Stimulated activated CD8-positive, alpha-beta memory T cell treated with anti-CD3 and anti-CD28 coated beads, Interleukin-4, amount 100 ng/mL, for 48 hours (primary cell): Measurements from ENCODE around the gene TIAM2.
"Not testable (repeated sequence)": the region's sequence is repeated elsewhere in the genome, so short reads cannot be mapped to it uniquely, and the experiment has no call there.

ENCODE experiments used
- DNase-seq: peaks from one replicate; pipeline ENCODE4 v3.0.0-alpha.2; 2020

TIAM2 gene

GRCh38 chr6:155106456-155107115, 111.5 kb downstream of the TIAM2 start:
- no peak for DNase-seq

GRCh38 chr6:155107432-155108069, 112.4 kb downstream of the TIAM2 start:
- DNase-seq, result no peak

- DNase-seq, result no peak
These were observed 113.1 kb downstream of the TIAM2 start for GRCh38 chr6:155108070-155108820.

GRCh38 chr6:155110721-155111120, 115.6 kb downstream of the TIAM2 start:
- no peak for DNase-seq

GRCh38 chr6:155112757-155113156, 117.6 kb downstream of the TIAM2 start:
- DNase-seq, result no peak

GRCh38 chr6:155115893-155116570, 120.9 kb downstream of the TIAM2 start:
- no peak for DNase-seq

- no peak for DNase-seq
These were observed 121.4 kb downstream of the TIAM2 start for GRCh38 chr6:155116571-155116910.

GRCh38 chr6:155117256-155117655, 122.1 kb downstream of the TIAM2 start:
- DNase-seq, result no peak

- DNase-seq, result no peak
These were observed 122.7 kb downstream of the TIAM2 start for GRCh38 chr6:155117785-155118184.

GRCh38 chr6:155119201-155119600, 124.1 kb downstream of the TIAM2 start:
- DNase-seq, result not testable (repeated sequence)

GRCh38 chr6:155120034-155120433, 124.9 kb downstream of the TIAM2 start:
- DNase-seq, result no peak

- no peak for DNase-seq
These were observed 126.2 kb downstream of the TIAM2 start for GRCh38 chr6:155121294-155121693.

- no peak for DNase-seq
These were observed 126.6 kb downstream of the TIAM2 start for GRCh38 chr6:155121699-155122098.

GRCh38 chr6:155122199-155122950, 127.3 kb downstream of the TIAM2 start:
- DNase-seq, result no peak

GRCh38 chr6:155123520-155123919, 128.4 kb downstream of the TIAM2 start:
- no peak for DNase-seq

- no peak for DNase-seq
These were observed 130.8 kb downstream of the TIAM2 start for GRCh38 chr6:155125906-155126305.

GRCh38 chr6:155126727-155127439, 131.8 kb downstream of the TIAM2 start:
- DNase-seq, result peak; percentile 79

GRCh38 chr6:155128977-155129376, 133.9 kb downstream of the TIAM2 start:
- DNase-seq, result no peak

- DNase-seq, result no peak
These were observed 134.6 kb downstream of the TIAM2 start for GRCh38 chr6:155129744-155130143.

GRCh38 chr6:155130161-155130853, 135.2 kb downstream of the TIAM2 start:
- peak; percentile 41 for DNase-seq

GRCh38 chr6:155132617-155133016, 137.5 kb downstream of the TIAM2 start:
- DNase-seq, result no peak
